PC-9 (cell line): ENCODE measurements around the gene A4GNT. TPM values are rescaled to one million over a fixed set of nuclear protein-coding genes. Genes with fewer than 3 reads are reported as not detected.

Experiments used
- BruUV-seq: library from RNA; stranded (reverse); fragments of 400-500 nt; replicated peaks from 2 replicates; lab custom pipeline; 2021; lab: Mats Ljungman, UMichigan
- CTCF ChIA-PET: fragments of 300-600 bp; sonication (Branson Sonifier 250); formaldehyde crosslinking; loops from one replicate; lab custom pipeline; 2022; ENCODE audit warnings: antibody characterized with exemption; lab: Charles Lee
- POLR2A ChIA-PET: fragments of 300-600 bp; sonication (Branson Sonifier 250); formaldehyde crosslinking; loops from one replicate; lab custom pipeline; 2022; ENCODE audit warnings: antibody characterized with exemption; ENCODE audit not compliant: unreplicated experiment; lab: Charles Lee
- DNase-seq, 2 experiments: peaks; one replicate each; pipeline versions ENCODE4 v3.0.0 to v3.0.0-alpha.2; 2015 to 2022; ENCODE audit warnings: mixed read lengths in 1 of 2
- H2AFZ ChIP-seq: fragments of 200-600 bp; sonication (generic); 2 replicates; pipeline ENCODE4 v1.8.1; 2017; ENCODE audit warnings: antibody characterized with exemption
- H3F3A ChIP-seq: fragments of 200-600 bp; sonication (generic); 2 replicates; pipeline ENCODE4 v1.8.1; 2017; ENCODE audit warnings: antibody characterized with exemption, mild to moderate bottlenecking, low read depth; ENCODE audit not compliant: insufficient read depth
- H3K27ac ChIP-seq: fragments of 200-600 bp; sonication (generic); 2 replicates; pipeline ENCODE4 v1.6.1; 2016; ENCODE audit warnings: mixed run types
- H3K27me3 ChIP-seq: fragments of 200-600 bp; sonication (generic); 2 replicates; pipeline ENCODE4 v1.6.1; 2016; ENCODE audit warnings: low read depth, mixed run types; ENCODE audit not compliant: insufficient read depth
- H3K36me3 ChIP-seq: fragments of 200-600 bp; sonication (generic); 2 replicates; pipeline ENCODE4 v1.6.1; 2016; ENCODE audit warnings: low read depth, mixed run types
- H3K4me1 ChIP-seq: fragments of 200-600 bp; sonication (generic); replicated peaks from 2 replicates; pipeline ENCODE4 v1.6.1; 2016; ENCODE audit warnings: mixed run types; ENCODE audit not compliant: insufficient read depth
- H3K4me2 ChIP-seq: fragments of 200-600 bp; sonication (generic); 2 replicates; pipeline ENCODE4 v1.6.1; 2017; ENCODE audit warnings: mixed run types
- H3K4me3 ChIP-seq: fragments of 200-600 bp; sonication (generic); 2 replicates; pipeline ENCODE4 v1.6.1; 2016; ENCODE audit warnings: mixed run types
- H3K79me2 ChIP-seq: fragments of 200-600 bp; sonication (generic); 2 replicates; pipeline ENCODE4 v1.6.1; 2017; ENCODE audit warnings: low read depth, mixed run types
- H3K9me2 ChIP-seq: fragments of 200-600 bp; sonication (generic); 2 replicates; pipeline ENCODE4 v1.8.1; 2017; ENCODE audit warnings: mild to moderate bottlenecking; ENCODE audit not compliant: insufficient read depth
- H3K9me3 ChIP-seq: fragments of 200-600 bp; sonication (generic); 2 replicates; pipeline ENCODE4 v1.8.1; 2016; ENCODE audit warnings: low read depth; ENCODE audit not compliant: insufficient read depth
- H4K20me1 ChIP-seq: fragments of 200-600 bp; sonication (generic); 2 replicates; pipeline ENCODE4 v1.8.1; 2017; ENCODE audit not compliant: insufficient read depth
- EZH2 ChIP-seq: fragments of 200-600 bp; sonication (generic); IDR thresholded peaks from 2 replicates; pipeline ENCODE4 v1.8.0; 2017; ENCODE audit warnings: antibody characterized with exemption, low read depth
- intact Hi-C: fragments of 100-400 bp; cut with micrococcal nuclease; formaldehyde crosslinking; loops from one replicate; pipeline ENCODE4 v1.10.0; 2022; ENCODE audit not compliant: unreplicated experiment
- total RNA-seq: library from RNA; stranded (reverse); gene quantifications from 2 replicates; pipeline ENCODE4 v1.2.3, GENCODE V29; 2021
- TF ChIP-seq, protein P1 (sequence below): fragments of 200-600 bp; sonication (generic); conservative IDR thresholded peaks from 2 replicates; pipeline ENCODE4 v1.6.1; 2017; ENCODE audit warnings: mixed run types, antibody characterized with exemption, mild to moderate bottlenecking, moderate library complexity

Gene A4GNT
- total RNA-seq, 1 experiment from 2014 or later = not detected

DNA sequence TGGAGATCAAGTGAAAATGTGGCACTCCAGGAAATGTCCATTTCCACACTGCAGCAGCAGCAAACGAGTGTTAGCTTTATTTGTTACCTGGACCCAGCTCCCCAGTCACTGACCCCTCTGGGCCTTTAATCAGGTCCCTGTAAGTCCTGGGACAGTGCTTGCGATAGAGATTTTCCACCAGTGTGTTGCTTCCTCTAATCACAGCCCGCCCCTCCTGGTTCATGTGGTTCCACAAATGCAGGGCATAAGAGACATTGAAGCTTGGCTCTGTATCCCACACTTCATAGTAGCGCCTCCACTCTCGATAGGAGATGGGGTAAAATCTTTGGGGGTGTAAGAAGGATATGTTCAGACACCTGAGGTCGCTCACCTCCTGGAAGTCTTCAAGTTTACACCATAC lies 8.0 kb downstream of the A4GNT start:
- CTCF ChIA-PET = no interaction called here
- BruUV-seq = no TSS peak
- Histone ChIP-seq H3K9me2 (no peaks in the 10 kb centered on the region), H3K27ac (no peak overlapping the region), H3K4me2 (no peak overlapping the region), H2AFZ (no peak overlapping the region), H3K36me3 (no peaks in the 10 kb centered on the region), H3F3A (no peaks in the 10 kb centered on the region), H3K9me3 (no peaks in the 10 kb centered on the region; the same call in 1 of the 2 replicates), H4K20me1 (no peaks in the 10 kb centered on the region), H3K79me2 (no peaks in the 10 kb centered on the region), H3K27me3 (no peaks in the 10 kb centered on the region), H3K4me3 (no peak overlapping the region), H3K4me1 (no peaks in the 10 kb centered on the region)
- TF ChIP-seq, protein P1, sequence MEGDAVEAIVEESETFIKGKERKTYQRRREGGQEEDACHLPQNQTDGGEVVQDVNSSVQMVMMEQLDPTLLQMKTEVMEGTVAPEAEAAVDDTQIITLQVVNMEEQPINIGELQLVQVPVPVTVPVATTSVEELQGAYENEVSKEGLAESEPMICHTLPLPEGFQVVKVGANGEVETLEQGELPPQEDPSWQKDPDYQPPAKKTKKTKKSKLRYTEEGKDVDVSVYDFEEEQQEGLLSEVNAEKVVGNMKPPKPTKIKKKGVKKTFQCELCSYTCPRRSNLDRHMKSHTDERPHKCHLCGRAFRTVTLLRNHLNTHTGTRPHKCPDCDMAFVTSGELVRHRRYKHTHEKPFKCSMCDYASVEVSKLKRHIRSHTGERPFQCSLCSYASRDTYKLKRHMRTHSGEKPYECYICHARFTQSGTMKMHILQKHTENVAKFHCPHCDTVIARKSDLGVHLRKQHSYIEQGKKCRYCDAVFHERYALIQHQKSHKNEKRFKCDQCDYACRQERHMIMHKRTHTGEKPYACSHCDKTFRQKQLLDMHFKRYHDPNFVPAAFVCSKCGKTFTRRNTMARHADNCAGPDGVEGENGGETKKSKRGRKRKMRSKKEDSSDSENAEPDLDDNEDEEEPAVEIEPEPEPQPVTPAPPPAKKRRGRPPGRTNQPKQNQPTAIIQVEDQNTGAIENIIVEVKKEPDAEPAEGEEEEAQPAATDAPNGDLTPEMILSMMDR = no peak
- no peak for TF ChIP-seq EZH2
- no peak for DNase-seq
- POLR2A ChIA-PET = no interaction called here
- intact Hi-C loops = no loop called here

GRCh38 chr3:138119423-138119766 lies 12.8 kb downstream of the A4GNT start:
- no TSS peak for BruUV-seq
- H3K9me2 ChIP-seq = no peaks in the 10 kb centered on the region
- H3F3A ChIP-seq = peaks cover 8% of the 10 kb centered on the region; the same call in 1 of the 2 replicates
- peaks cover 3% of the 10 kb centered on the region for H3K4me1 ChIP-seq
- H3K4me3 ChIP-seq = no peak overlapping the region
- no peaks in the 10 kb centered on the region for H4K20me1 ChIP-seq
- H3K36me3 ChIP-seq = no peaks in the 10 kb centered on the region
- ChIA-PET POLR2A (no interaction called here), CTCF (interaction anchor here (0.6 to 1.3 kb wide), 3 partner anchors 50 to 1378 kb away, joined by 3 to 7 read pairs (median 3); no protein-coding TSS in a partner anchor)
- H3K27me3 ChIP-seq = no peaks in the 10 kb centered on the region
- no peak overlapping the region for H3K4me2 ChIP-seq
- H3K27ac ChIP-seq = no peak overlapping the region
- DNase-seq = no peak
- TF ChIP-seq EZH2 = no peak
- TF ChIP-seq, protein P1 = no peak
- intact Hi-C loops = loop anchor here (1.0 to 2.0 kb wide), 2 partner anchors 51 kb away; no protein-coding TSS in a partner anchor
- H2AFZ ChIP-seq = no peak overlapping the region
- no peaks in the 10 kb centered on the region; the same call in 1 of the 2 replicates for H3K9me3 ChIP-seq
- H3K79me2 ChIP-seq = 0 out of 2 replicates have a peak, but pooled peaks cover 2% of the 10 kb centered on the region

GRCh38 chr3:138118612-138119422 lies 13.4 kb downstream of the A4GNT start:
- Histone ChIP-seq H3K4me2 (no peak overlapping the region), H3K79me2 (peaks cover 8% of the 10 kb centered on the region; the same call in 1 of the 2 replicates), H3K9me2 (no peaks in the 10 kb centered on the region), H4K20me1 (no peaks in the 10 kb centered on the region), H2AFZ (no peak overlapping the region), H3K27me3 (no peaks in the 10 kb centered on the region), H3K9me3 (no peaks in the 10 kb centered on the region; the same call in 1 of the 2 replicates), H3K36me3 (no peaks in the 10 kb centered on the region), H3K27ac (no peak overlapping the region), H3K4me3 (no peak overlapping the region), H3F3A (peaks cover 11% of the 10 kb centered on the region; the same call in 1 of the 2 replicates), H3K4me1 (peaks cover 9% of the 10 kb centered on the region)
- peak; percentile 56 to 79 for DNase-seq
- BruUV-seq = no TSS peak
- ChIA-PET CTCF (interaction anchor here (0.6 to 1.3 kb wide), 2 partner anchors 49 to 85 kb away, joined by 3 to 7 read pairs; no protein-coding TSS in a partner anchor), POLR2A (no interaction called here)
- intact Hi-C loops = loop anchor here (1.0 to 2.0 kb wide), 2 partner anchors 51 to 52 kb away; no protein-coding TSS in a partner anchor
- TF ChIP-seq EZH2 = no peak
- TF ChIP-seq, protein P1 = peak; percentile 91
